Endothelial cell of umbilical vein (primary cell): ENCODE measurements around the gene REPS2. TPM values are rescaled to one million over a fixed set of nuclear protein-coding genes. Genes with fewer than 3 reads are reported as not detected.

Experiments
- BruUV-seq: library from RNA; stranded (reverse); fragments of 400-500 nt; replicated peaks from 2 replicates; lab custom pipeline; 2021; lab: Mats Ljungman, UMichigan
- CTCF ChIA-PET: fragments of 300-600, 350-600 bp; sonication (Branson Sonifier 250); formaldehyde crosslinking; loops from one replicate; lab custom pipeline; 2021; ENCODE audit warnings: antibody characterized with exemption, inconsistent platforms; lab: Charles Lee
- POLR2A ChIA-PET: fragments of 300-600, 350-600 bp; sonication (Branson Sonifier 250); formaldehyde crosslinking; loops from one replicate; lab custom pipeline; 2021; ENCODE audit warnings: antibody characterized with exemption, inconsistent platforms; lab: Charles Lee
- DNase-seq: peaks from one replicate; pipeline ENCODE4 v3.0.0-alpha.2; 2011; ENCODE audit warnings: low read depth, low spot score
- FAIRE-seq: peaks from 2 replicates; lab custom pipeline; 2011; peaks lifted over from hg19 to GRCh38; lab: Jason Lieb, UNC
- H2AFZ ChIP-seq: 2 replicates; pipeline ENCODE4 v1.6.0; 2012; ENCODE audit warnings: low read depth, low read length, control low read depth, inconsistent platforms
- H3K27ac ChIP-seq: 2 replicates; pipeline ENCODE4 v1.5.1; 2011; ENCODE audit warnings: low read depth, mild to moderate bottlenecking, control low read depth, low read length, moderate library complexity; ENCODE audit not compliant: insufficient read depth
- H3K27me3 ChIP-seq, 2 experiments: 2 replicates each; pipeline versions ENCODE4 v1.6.0 to v1.6.1; 2011; ENCODE audit warnings: low read length in 2 of 2, mixed read lengths in 1 of 2; ENCODE audit not compliant: control insufficient read depth in 2 of 2, insufficient read depth in 2 of 2
- H3K36me3 ChIP-seq, 2 experiments: 2 replicates in 1 of 2; 3 replicates in 1 of 2; pipeline ENCODE4 v1.5.1; 2011; ENCODE audit warnings: low read length in 2 of 2, mild to moderate bottlenecking in 1 of 2, moderate library complexity in 1 of 2; ENCODE audit not compliant: control insufficient read depth in 2 of 2, insufficient read depth in 2 of 2; ENCODE audit errors: extremely low read depth in 1 of 2
- H3K4me1 ChIP-seq: 3 replicates; pipeline ENCODE4 v1.5.1; 2011; ENCODE audit warnings: mild to moderate bottlenecking, low read length; ENCODE audit not compliant: control insufficient read depth, insufficient read depth; ENCODE audit errors: extremely low read depth
- H3K4me2 ChIP-seq: 2 replicates; pipeline ENCODE4 v1.6.1; 2011; ENCODE audit warnings: low read length, control low read depth, mixed read lengths; ENCODE audit not compliant: insufficient read depth
- H3K4me3 ChIP-seq, 3 experiments: fragments of 200-600 bp in 1 of 3; sonication (generic), shearing (Covaris generic) in 1 of 3; replicated peaks in 1 of 3; 2 replicates each; pipeline ENCODE4 v1.5.1; 2011 to 2016; ENCODE audit warnings: control low read depth in 3 of 3, low read length in 3 of 3, mild to moderate bottlenecking in 2 of 3, inconsistent platforms in 1 of 3, low read depth in 1 of 3, moderate library complexity in 1 of 3; ENCODE audit not compliant: insufficient read depth in 1 of 3
- H3K79me2 ChIP-seq: 2 replicates; pipeline ENCODE4 v1.6.0; 2012; ENCODE audit warnings: low read length, inconsistent platforms; ENCODE audit not compliant: control insufficient read depth, insufficient read depth
- H3K9ac ChIP-seq: replicated peaks from 2 replicates; pipeline ENCODE3; 2011; ENCODE audit warnings: low read length, control low read depth; ENCODE audit not compliant: insufficient read depth; ENCODE audit errors: extremely low read depth
- H3K9me1 ChIP-seq: replicated peaks from 3 replicates; pipeline ENCODE4 v1.6.0; 2011; ENCODE audit warnings: mild to moderate bottlenecking, low read length; ENCODE audit not compliant: control insufficient read depth, insufficient read depth; ENCODE audit errors: extremely low read depth
- H3K9me3 ChIP-seq: replicated peaks from 2 replicates; pipeline ENCODE4 v1.5.1; 2012; ENCODE audit warnings: low read length, inconsistent platforms; ENCODE audit not compliant: control insufficient read depth, insufficient read depth
- H4K20me1 ChIP-seq: replicated peaks from 2 replicates; pipeline ENCODE3; 2011; ENCODE audit warnings: mild to moderate bottlenecking, low read length; ENCODE audit not compliant: control insufficient read depth, insufficient read depth; ENCODE audit errors: extremely low read depth
- EZH2 ChIP-seq: IDR thresholded peaks from 2 replicates; pipeline ENCODE4 v1.6.1; 2012; ENCODE audit warnings: borderline replicate concordance, low read depth, mild to moderate bottlenecking, moderate library complexity, low read length, inconsistent platforms; ENCODE audit not compliant: severe bottlenecking
- FOS ChIP-seq: IDR thresholded peaks from 2 replicates; pipeline ENCODE4 v1.6.1; 2011; ENCODE audit warnings: mild to moderate bottlenecking, low read length, moderate library complexity, borderline replicate concordance; ENCODE audit not compliant: insufficient read depth
- GATA2 ChIP-seq: IDR thresholded peaks from 2 replicates; pipeline ENCODE4 v1.7.0; 2011; ENCODE audit warnings: low read depth, mild to moderate bottlenecking, moderate library complexity, mixed read lengths, low read length; ENCODE audit not compliant: insufficient read length, insufficient read depth
- JUN ChIP-seq: IDR thresholded peaks from 2 replicates; pipeline ENCODE4 v1.6.1; 2011; ENCODE audit warnings: borderline replicate concordance, low read depth; ENCODE audit not compliant: insufficient read length, insufficient read depth
- MYC ChIP-seq: IDR thresholded peaks from one replicate; pipeline ENCODE4 v1.6.1; 2011; ENCODE audit warnings: mild to moderate bottlenecking, low read depth, low read length
- POLR2A ChIP-seq: IDR thresholded peaks from 2 replicates; pipeline ENCODE4 v1.6.1; 2012; ENCODE audit warnings: low read depth, mild to moderate bottlenecking, control low read depth, low read length
- POLR2AphosphoS5 ChIP-seq: IDR thresholded peaks from 2 replicates; pipeline ENCODE4 v1.6.1; 2012; ENCODE audit warnings: low read depth, mild to moderate bottlenecking, control low read depth, low read length, moderate library complexity; ENCODE audit not compliant: insufficient read depth
- dilution Hi-C: fragments of 300-500 bp; cut with MboI; formaldehyde crosslinking; loops from one replicate; pipeline ENCODE4 v1.15.0; 2019; ENCODE audit warnings: low sequenced_read_pairs; ENCODE audit not compliant: extremely low pct_ligation_motif_present
- intact Hi-C: fragments of 100-400 bp; cut with micrococcal nuclease; formaldehyde crosslinking; loops from one replicate; pipeline ENCODE4 v1.10.0; 2022
- polyA plus RNA-seq, 4 experiments: library from polyadenylated mRNA; depleted of rRNA in 3 of 4; stranded (reverse) in 3 of 4; unstranded in 1 of 4; fragments of >200 nt; gene quantifications; 2 replicates each; pipeline versions ENCODE4 v1.2.1 to v1.2.3, GENCODE V29; 2011 to 2012; ENCODE audit warnings: missing spikeins in 1 of 4
- total RNA-seq: library from RNA; stranded (reverse); gene quantifications from 2 replicates; pipeline ENCODE4 v1.2.3, GENCODE V29; 2021
- TF ChIP-seq, protein P1 (sequence below), 2 donors: IDR thresholded peaks; 1 replicate in 1 of 2; 2 replicates in 1 of 2; pipeline ENCODE4 v1.5.1; 2011; ENCODE audit warnings: low read length in 2 of 2, mild to moderate bottlenecking in 2 of 2, moderate library complexity in 2 of 2, control low read depth in 1 of 2, inconsistent platforms in 1 of 2, low read depth in 1 of 2; ENCODE audit not compliant: insufficient read depth in 1 of 2; ENCODE audit errors: extremely low read depth in 1 of 2
- TF ChIP-seq, protein P2 (sequence below): IDR thresholded peaks from 2 replicates; pipeline ENCODE4 v1.6.1; 2011; ENCODE audit not compliant: insufficient read depth, insufficient read length

Gene REPS2
- total and polyA plus RNA-seq, 2 donors (not counting 3 experiments of a cell fraction or from before 2014, with no cell fraction given) = 0.91 to 2.6 TPM

DNA sequence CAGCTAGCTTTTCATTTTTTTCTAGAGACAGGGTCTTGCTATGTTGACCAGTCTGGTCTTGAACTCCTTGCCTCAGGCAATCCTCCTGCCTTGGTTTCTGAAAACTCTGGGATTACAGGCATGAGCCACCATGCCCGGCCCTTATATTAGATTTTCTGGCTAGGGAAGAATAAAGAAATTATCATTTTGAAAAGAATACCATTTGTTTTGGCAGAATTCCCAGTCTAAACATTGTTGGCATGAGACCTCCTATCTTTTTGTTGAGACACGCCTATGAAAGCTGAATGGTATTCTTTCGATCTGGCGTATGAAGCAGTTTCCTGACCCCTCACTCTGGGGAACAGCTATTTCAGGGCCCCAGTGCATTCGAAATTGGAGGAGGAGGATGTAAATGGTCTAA lies 107.0 kb downstream of the REPS2 start:
- Histone ChIP-seq H3K4me2 (no peak overlapping the region), H3K4me1 (peaks cover 4% of the 10 kb centered on the region), H4K20me1 (no peaks in the 10 kb centered on the region), H3K27ac (no peak overlapping the region), H2AFZ (no peak overlapping the region), H3K27me3 (no peaks in the 10 kb centered on the region), H3K36me3 (no peaks in the 10 kb centered on the region), H3K4me3 (no peak overlapping the region), H3K9me1 (no peaks in the 10 kb centered on the region), H3K79me2 (no peaks in the 10 kb centered on the region), H3K9me3 (no peaks in the 10 kb centered on the region), H3K9ac (no peak overlapping the region)
- no peak for TF ChIP-seq FOS
- TF ChIP-seq, protein P1, sequence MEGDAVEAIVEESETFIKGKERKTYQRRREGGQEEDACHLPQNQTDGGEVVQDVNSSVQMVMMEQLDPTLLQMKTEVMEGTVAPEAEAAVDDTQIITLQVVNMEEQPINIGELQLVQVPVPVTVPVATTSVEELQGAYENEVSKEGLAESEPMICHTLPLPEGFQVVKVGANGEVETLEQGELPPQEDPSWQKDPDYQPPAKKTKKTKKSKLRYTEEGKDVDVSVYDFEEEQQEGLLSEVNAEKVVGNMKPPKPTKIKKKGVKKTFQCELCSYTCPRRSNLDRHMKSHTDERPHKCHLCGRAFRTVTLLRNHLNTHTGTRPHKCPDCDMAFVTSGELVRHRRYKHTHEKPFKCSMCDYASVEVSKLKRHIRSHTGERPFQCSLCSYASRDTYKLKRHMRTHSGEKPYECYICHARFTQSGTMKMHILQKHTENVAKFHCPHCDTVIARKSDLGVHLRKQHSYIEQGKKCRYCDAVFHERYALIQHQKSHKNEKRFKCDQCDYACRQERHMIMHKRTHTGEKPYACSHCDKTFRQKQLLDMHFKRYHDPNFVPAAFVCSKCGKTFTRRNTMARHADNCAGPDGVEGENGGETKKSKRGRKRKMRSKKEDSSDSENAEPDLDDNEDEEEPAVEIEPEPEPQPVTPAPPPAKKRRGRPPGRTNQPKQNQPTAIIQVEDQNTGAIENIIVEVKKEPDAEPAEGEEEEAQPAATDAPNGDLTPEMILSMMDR (IDR thresholded peaks at IDR 0.05; ENCODE audit: extremely low read depth in 1 of 2, insufficient read depth in 1 of 2, low read depth in 1 of 2, low read length in 2 of 2) = no peak
- no peak for TF ChIP-seq POLR2A
- TF ChIP-seq GATA2 = no peak
- TF ChIP-seq, protein P2, sequence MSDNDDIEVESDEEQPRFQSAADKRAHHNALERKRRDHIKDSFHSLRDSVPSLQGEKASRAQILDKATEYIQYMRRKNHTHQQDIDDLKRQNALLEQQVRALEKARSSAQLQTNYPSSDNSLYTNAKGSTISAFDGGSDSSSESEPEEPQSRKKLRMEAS = no peak
- no peak for TF ChIP-seq POLR2AphosphoS5
- no peak for TF ChIP-seq JUN
- TF ChIP-seq MYC = no peak
- TF ChIP-seq EZH2 = no peak
- peak; percentile 12 for DNase-seq
- POLR2A ChIA-PET = no interaction called here
- intact Hi-C loops = no loop called here
- BruUV-seq = no TSS peak
- dilution Hi-C loops = no loop called here
- CTCF ChIA-PET = interaction anchor here (1.0 to 4.0 kb wide), 5 partner anchors 9 to 229 kb away, joined by 4 to 20 read pairs (median 5); no protein-coding TSS in a partner anchor
- peak; percentile 87 for FAIRE-seq
